Testis (tissue), 3 donors: ENCODE measurements around the gene SLC25A41. TPM values are rescaled to one million over a fixed set of nuclear protein-coding genes. Genes with fewer than 3 reads are reported as not detected.

ENCODE experiments used
- DNase-seq: peaks from one replicate; pipeline ENCODE4 v3.0.0-alpha.2; 2019
- H3K27ac ChIP-seq, 2 donors: fragments of 200-600 bp; sonication (generic); one replicate each; pipeline ENCODE4 v1.5.1; 2019
- H3K27me3 ChIP-seq: fragments of 200-600 bp; sonication (generic); one replicate; pipeline ENCODE4 v1.5.1; 2019
- H3K36me3 ChIP-seq: fragments of 200-600 bp; sonication (generic); one replicate; pipeline ENCODE4 v1.5.1; 2017; ENCODE audit warnings: low read depth; ENCODE audit errors: missing control alignments
- H3K4me1 ChIP-seq: fragments of 200-600 bp; sonication (generic); one replicate; pipeline ENCODE4 v1.5.1; 2019
- H3K4me3 ChIP-seq, 2 donors: fragments of 200-600 bp; sonication (generic); one replicate each; pipeline ENCODE4 v1.5.1; 2017 to 2019
- H3K9me3 ChIP-seq: fragments of 200-600 bp; sonication (generic); one replicate; pipeline ENCODE4 v1.5.1; 2017
- CTCF ChIP-seq, 3 experiments: fragments of 450-650 bp in 2 of 3; fragments of 200-600 bp in 1 of 3; sonication (generic) in 1 of 3; IDR thresholded peaks; one replicate each; pipeline ENCODE4 v1.5.1; 2016 to 2019; ENCODE audit warnings: antibody characterized with exemption in 3 of 3, mild to moderate bottlenecking in 2 of 3, moderate library complexity in 1 of 3
- POLR2A ChIP-seq: fragments of 450-650 bp; IDR thresholded peaks from one replicate; pipeline ENCODE4 v1.6.1; 2017; ENCODE audit warnings: antibody characterized with exemption, mild to moderate bottlenecking, moderate library complexity
- WGBS, 2 donors: methylation state at CpG; one replicate each; pipeline ENCODE4 v1.1.5; 2018; 5-methylcytosine and 5-hydroxymethylcytosine counted together
- intact Hi-C: fragments of 100-400 bp; cut with DNase I; formaldehyde crosslinking; loops from one replicate; pipeline ENCODE4 v1.15.1; 2023; ENCODE audit warnings: low total_unique reads
- polyA plus RNA-seq: library from polyadenylated mRNA; stranded (reverse); fragments of 350-450 nt; fragmentation: Illumina TruSeq; extraction: RNeasy Lipid Tissue Mini Kit (QIAGEN cat#74804); gene quantifications from one replicate; pipeline ENCODE4 v1.2.3, GENCODE V29; 2014; ENCODE audit warnings: low read depth, low replicate concordance; ENCODE audit not compliant: insufficient read depth
- total RNA-seq, 2 donors: library from RNA; depleted of rRNA; stranded (reverse); fragments of >200 nt; gene quantifications; one replicate each; pipeline ENCODE4 v1.2.3, GENCODE V29; 2016

The SLC25A41 gene
- total and polyA plus RNA-seq, 3 donors from 2014 or later = 3.2 to 7.6 (median 3.9) TPM

DNA sequence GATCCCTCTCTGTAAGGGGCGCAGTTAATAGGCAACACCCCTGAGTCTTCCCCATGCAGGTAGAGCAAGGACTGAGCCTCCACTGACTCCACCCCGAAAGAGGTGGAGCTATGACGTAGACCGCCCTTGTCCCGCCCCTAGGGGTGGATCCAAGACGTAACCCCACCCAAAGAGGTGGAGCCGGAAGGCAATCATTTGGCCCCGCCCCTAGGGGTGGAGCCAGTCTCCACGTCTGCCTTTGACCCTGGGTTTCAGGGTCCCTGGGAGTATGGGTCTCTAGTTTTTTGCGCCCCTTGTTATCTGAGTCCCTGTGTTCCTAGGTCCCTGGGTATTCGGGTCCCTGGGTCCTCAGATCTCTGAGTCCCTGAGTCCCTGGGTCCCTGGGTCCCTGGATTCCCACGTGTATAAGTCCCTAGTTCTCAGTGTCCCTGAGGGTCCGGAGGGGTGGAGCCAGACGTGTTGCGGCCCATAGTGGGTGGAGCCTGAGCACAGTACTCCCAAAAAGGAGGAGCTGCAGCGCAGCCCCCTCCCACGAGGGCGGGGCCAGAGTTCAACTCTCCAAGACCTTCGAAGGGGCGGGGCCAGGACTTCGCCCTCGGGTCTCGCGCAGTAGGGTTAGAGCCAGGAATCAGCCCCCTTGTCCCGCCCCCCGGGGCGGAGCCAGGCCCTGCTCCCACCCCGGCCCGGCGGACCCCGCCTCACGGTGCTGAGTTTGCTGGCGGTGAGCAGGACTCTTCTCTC is 42.8 kb upstream of the SLC25A41 start:
- DNase-seq = peak; percentile 83
- H3K27me3 ChIP-seq = no peaks in the 10 kb centered on the region
- H3K4me3 ChIP-seq = peak overlapping the region; percentile 15 to 25
- no peak overlapping the region for H3K27ac ChIP-seq
- no peaks in the 10 kb centered on the region for H3K4me1 ChIP-seq
- H3K9me3 ChIP-seq = no peaks in the 10 kb centered on the region
- WGBS, 2 donors = 12 to 16% methylated on average over 11 to 33 of the region's 33 CpGs
- TF ChIP-seq POLR2A (no peak), CTCF (IDR thresholded peaks at IDR 0.05) (no peak)
- intact Hi-C loops = no loop called here
- no peaks in the 10 kb centered on the region for H3K36me3 ChIP-seq

DNA sequence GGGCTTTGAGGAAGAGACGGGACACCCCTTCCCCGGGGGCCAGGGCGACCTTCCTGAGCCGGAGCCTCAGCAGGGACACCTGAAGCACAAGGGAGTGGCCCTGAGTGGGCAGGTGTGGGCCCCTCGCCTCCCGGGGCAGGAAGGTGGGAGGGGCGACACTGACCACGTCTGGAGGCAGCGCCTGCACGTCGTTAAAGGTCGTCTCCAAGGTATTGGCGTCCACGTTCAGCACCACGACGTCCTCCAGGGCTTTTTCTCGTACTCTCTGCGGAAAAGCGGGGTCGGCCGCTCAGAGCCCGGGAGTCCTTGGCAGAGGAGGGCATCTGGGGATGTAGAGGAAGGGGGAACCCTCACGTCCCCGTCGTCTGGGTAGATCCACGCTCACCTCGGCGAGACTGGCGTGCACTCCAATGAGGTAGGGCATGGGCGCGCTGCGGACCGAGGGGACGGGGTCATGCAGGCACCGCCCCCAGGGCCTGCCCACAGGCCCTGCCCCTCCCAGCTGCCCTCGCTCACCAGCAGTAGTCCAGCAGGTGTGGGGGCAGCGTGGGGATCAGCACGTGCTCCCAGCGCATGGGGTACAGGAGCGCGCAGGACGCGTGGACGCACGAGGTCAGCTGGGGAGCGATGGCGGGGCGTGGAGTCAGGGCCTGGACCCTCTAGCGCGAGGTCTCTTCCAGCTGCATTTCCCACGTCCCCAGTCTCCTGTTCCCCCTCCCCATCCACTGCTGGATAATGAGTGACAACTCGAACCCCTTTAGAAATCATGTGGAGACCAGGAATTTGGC is 42.0 kb upstream of the SLC25A41 start:
- DNase-seq = no peak
- Histone ChIP-seq H3K27me3 (no peaks in the 10 kb centered on the region), H3K27ac (no peak overlapping the region), H3K4me3 (peak overlapping the region; percentile 6 to 25), H3K36me3 (no peaks in the 10 kb centered on the region), H3K9me3 (no peaks in the 10 kb centered on the region), H3K4me1 (no peaks in the 10 kb centered on the region)
- 7 to 24% methylated on average over 15 to 44 of the region's 52 CpGs for WGBS, 2 donors
- no peak for TF ChIP-seq POLR2A
- no peak for TF ChIP-seq CTCF (IDR thresholded peaks at IDR 0.05)
- intact Hi-C loops = no loop called here

- 76 to 80% methylated on average over 9 of the region's 9 CpGs for WGBS, 2 donors
- H3K27ac ChIP-seq = no peak overlapping the region
- no peaks in the 10 kb centered on the region for H3K4me1 ChIP-seq
- H3K4me3 ChIP-seq = no peak overlapping the region
- intact Hi-C loops = no loop called here
- no peaks in the 10 kb centered on the region for H3K36me3 ChIP-seq
- TF ChIP-seq POLR2A (no peak), CTCF (IDR thresholded peaks at IDR 0.05) (no peak)
- no peaks in the 10 kb centered on the region for H3K27me3 ChIP-seq
- no peak for DNase-seq
- no peaks in the 10 kb centered on the region for H3K9me3 ChIP-seq
Observed at GRCh38 chr19:6473647-6474046, 40.1 kb upstream of the SLC25A41 start.

GRCh38 chr19:6472713-6473112 is 39.1 kb upstream of the SLC25A41 start:
- no peaks in the 10 kb centered on the region for H3K9me3 ChIP-seq
- H3K27me3 ChIP-seq = no peaks in the 10 kb centered on the region
- H3K4me1 ChIP-seq = no peaks in the 10 kb centered on the region
- no peak for TF ChIP-seq POLR2A
- TF ChIP-seq CTCF (IDR thresholded peaks at IDR 0.05) = no peak
- no peak overlapping the region for H3K27ac ChIP-seq
- H3K4me3 ChIP-seq = no peak overlapping the region
- 11 to 52% methylated on average over 1 to 4 of the region's 4 CpGs for WGBS, 2 donors
- no peaks in the 10 kb centered on the region for H3K36me3 ChIP-seq
- intact Hi-C loops = no loop called here
- DNase-seq = no peak
